Measurements from ENCODE around the gene ZP1. TPM values are rescaled to one million over a fixed set of nuclear protein-coding genes. Genes with fewer than 3 reads are reported as not detected.

ZP1 gene
- total RNA-seq, 1 experiment from 2014 or later = not detected

DNA sequence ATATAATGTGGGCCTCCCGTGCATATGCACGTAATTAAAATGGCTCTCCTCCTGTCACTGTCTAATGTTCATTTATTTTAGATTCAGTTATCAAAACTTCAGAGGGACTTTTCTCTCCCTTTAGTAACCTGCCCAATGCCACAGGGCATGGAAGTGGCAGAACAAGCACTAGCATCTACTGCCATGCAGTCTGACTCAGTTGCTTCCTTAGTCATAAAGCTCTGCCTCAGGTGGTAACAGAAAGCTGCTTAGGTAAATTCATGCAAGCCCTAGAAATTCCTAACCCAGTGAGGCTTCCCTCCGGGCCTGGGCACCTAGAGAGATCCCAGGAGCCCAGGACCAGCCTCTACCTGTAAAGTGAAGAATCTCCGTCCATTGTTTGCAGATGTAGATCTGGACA, 30.2 kb downstream of the ZP1 start:
- Histone ChIP-seq H3K36me3 (ENCODE audit: control insufficient read depth, insufficient read depth, low read length) (peaks cover 8% of the 10 kb centered on the region), H3K27me3 (replicated peaks; ENCODE audit: control insufficient read depth, insufficient read depth, low read length) (no peaks in the 10 kb centered on the region), H3K4me3 (ENCODE audit: low read depth, low read length) (no peak overlapping the region), H3K4me1 (no peaks in the 10 kb centered on the region), H3K9me3 (no peaks in the 10 kb centered on the region)
- Mint-ChIP-seq H3K4me3 (ENCODE audit: unreplicated experiment) (no peak overlapping the region), H3K4me1 (ENCODE audit: low read depth, unreplicated experiment) (no peaks in the 10 kb centered on the region), H3K9me3 (ENCODE audit: unreplicated experiment) (no peaks in the 10 kb centered on the region), H3K27me3 (ENCODE audit: insufficient read depth, unreplicated experiment) (no peaks in the 10 kb centered on the region), H3K36me3 (ENCODE audit: insufficient read depth, unreplicated experiment) (peaks cover 85% of the 10 kb centered on the region), H3K27ac (ENCODE audit: unreplicated experiment) (no peak overlapping the region)
- intact Hi-C loops (cut with micrococcal nuclease; ENCODE audit: unreplicated experiment) = no loop called here
- POLR2A ChIA-PET = no interaction called here
- CTCF ChIA-PET = no interaction called here
- DNase-seq = no peak
- TF ChIP-seq, protein P1, sequence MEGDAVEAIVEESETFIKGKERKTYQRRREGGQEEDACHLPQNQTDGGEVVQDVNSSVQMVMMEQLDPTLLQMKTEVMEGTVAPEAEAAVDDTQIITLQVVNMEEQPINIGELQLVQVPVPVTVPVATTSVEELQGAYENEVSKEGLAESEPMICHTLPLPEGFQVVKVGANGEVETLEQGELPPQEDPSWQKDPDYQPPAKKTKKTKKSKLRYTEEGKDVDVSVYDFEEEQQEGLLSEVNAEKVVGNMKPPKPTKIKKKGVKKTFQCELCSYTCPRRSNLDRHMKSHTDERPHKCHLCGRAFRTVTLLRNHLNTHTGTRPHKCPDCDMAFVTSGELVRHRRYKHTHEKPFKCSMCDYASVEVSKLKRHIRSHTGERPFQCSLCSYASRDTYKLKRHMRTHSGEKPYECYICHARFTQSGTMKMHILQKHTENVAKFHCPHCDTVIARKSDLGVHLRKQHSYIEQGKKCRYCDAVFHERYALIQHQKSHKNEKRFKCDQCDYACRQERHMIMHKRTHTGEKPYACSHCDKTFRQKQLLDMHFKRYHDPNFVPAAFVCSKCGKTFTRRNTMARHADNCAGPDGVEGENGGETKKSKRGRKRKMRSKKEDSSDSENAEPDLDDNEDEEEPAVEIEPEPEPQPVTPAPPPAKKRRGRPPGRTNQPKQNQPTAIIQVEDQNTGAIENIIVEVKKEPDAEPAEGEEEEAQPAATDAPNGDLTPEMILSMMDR (IDR thresholded peaks at IDR 0.05; ENCODE audit: insufficient read depth in 1 of 2, low read depth in 1 of 2, low read length in 1 of 2, severe bottlenecking in 1 of 2, unreplicated experiment in 1 of 2) = no peak
- BruUV-seq (replicated peaks) = no TSS peak

DNA sequence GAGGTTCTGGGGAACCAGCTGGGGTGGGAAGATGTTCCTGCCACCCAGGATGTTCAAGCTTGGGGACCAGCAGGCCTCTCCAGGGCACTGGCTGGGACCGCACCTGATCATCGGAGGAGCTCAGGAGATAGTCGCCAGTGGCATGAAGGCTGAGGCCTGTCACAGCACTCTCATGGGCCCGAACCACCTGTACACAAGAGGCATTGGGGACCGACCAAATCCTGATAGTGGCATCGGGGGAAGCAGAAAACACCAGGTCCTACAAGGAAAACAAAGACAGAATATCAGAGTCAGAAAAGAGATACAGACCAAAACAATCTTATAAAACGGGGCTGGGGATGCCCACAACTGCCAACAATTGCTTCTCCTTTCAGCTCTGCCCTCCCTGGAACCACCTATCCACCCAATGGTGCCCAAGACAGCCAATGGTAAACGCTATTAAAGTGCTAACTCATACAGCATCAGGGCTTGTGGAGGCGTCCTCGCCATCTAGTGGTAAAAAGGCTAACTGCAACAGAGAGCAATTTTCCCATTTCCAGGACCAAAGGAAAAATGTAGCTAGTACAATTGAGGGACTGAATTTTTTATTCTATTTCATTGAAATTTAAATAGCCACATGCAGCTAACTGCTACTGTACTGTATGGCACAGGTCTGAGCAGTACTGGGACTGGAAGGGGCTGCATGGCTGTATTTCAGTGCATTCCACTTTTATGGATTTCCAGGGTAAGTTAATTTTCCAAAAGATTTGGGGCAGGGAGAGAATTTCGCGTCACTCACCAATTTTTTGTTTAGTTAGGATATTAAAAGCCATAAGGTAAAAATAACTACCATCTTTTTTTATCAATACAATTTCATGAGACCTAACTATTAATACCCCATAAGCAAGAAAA, 31.9 kb downstream of the ZP1 start:
- CTCF ChIA-PET = interaction anchor here (0.5 to 2.6 kb wide), 16 partner anchors 9 to 276 kb away, joined by 3 to 29 read pairs (median 4); partner anchors contain the start of gene TMEM109
- Mint-ChIP-seq H3K27me3 (ENCODE audit: insufficient read depth, unreplicated experiment) (no peaks in the 10 kb centered on the region), H3K4me3 (ENCODE audit: unreplicated experiment) (no peak overlapping the region), H3K36me3 (ENCODE audit: insufficient read depth, unreplicated experiment) (peaks cover 74% of the 10 kb centered on the region), H3K4me1 (ENCODE audit: low read depth, unreplicated experiment) (no peaks in the 10 kb centered on the region), H3K9me3 (ENCODE audit: unreplicated experiment) (no peaks in the 10 kb centered on the region), H3K27ac (ENCODE audit: unreplicated experiment) (no peak overlapping the region)
- no peak overlapping the region for H3K4me3 ChIP-seq (ENCODE audit: low read depth, low read length)
- DNase-seq = peak in 1 of 2 experiments; percentile 71
- POLR2A ChIA-PET = interaction anchor here (0.6 to 1.4 kb wide), 2 partner anchors 9 to 14 kb away, joined by 3 read pairs; partner anchors contain the start of gene TMEM109
- no peaks in the 10 kb centered on the region for H3K27me3 ChIP-seq (replicated peaks; ENCODE audit: control insufficient read depth, insufficient read depth, low read length)
- no peaks in the 10 kb centered on the region for H3K9me3 ChIP-seq
- intact Hi-C loops (cut with micrococcal nuclease; ENCODE audit: unreplicated experiment) = loop anchor here (1.0 kb wide), 2 partner anchors 68 to 124 kb away; no protein-coding TSS in a partner anchor
- TF ChIP-seq, protein P1 (IDR thresholded peaks at IDR 0.05; ENCODE audit: insufficient read depth in 1 of 2, low read depth in 1 of 2, low read length in 1 of 2, severe bottlenecking in 1 of 2, unreplicated experiment in 1 of 2) = peak; percentile 92 to 95
- BruUV-seq (replicated peaks) = no TSS peak
- no peaks in the 10 kb centered on the region for H3K4me1 ChIP-seq
- H3K36me3 ChIP-seq (ENCODE audit: control insufficient read depth, insufficient read depth, low read length) = peaks cover 10% of the 10 kb centered on the region

DNA sequence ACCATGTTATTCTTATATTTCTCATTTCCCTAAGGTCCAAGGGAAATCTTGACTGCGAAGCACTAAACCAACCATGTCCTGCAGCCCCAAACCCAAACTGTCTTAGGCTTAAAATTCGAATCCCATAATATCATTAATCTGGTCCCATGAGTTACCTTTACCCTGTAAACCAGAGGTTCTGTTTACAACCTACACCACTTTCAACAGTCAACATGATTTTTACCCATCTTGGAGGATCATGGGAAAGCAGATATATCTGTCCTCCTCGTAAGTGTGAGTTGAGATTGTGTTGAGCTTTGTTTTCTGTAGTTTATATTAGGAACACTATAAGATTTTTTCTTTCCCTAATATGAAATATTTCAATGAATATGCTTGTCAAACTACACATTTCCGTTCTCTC, 32.6 kb downstream of the ZP1 start:
- no peaks in the 10 kb centered on the region for H3K9me3 ChIP-seq
- Mint-ChIP-seq H3K36me3 (ENCODE audit: insufficient read depth, unreplicated experiment) (peaks cover 71% of the 10 kb centered on the region), H3K9me3 (ENCODE audit: unreplicated experiment) (no peaks in the 10 kb centered on the region), H3K4me3 (ENCODE audit: unreplicated experiment) (no peak overlapping the region), H3K27me3 (ENCODE audit: insufficient read depth, unreplicated experiment) (no peaks in the 10 kb centered on the region), H3K27ac (ENCODE audit: unreplicated experiment) (no peak overlapping the region), H3K4me1 (ENCODE audit: low read depth, unreplicated experiment) (no peaks in the 10 kb centered on the region)
- peaks cover 10% of the 10 kb centered on the region for H3K36me3 ChIP-seq (ENCODE audit: control insufficient read depth, insufficient read depth, low read length)
- no peak for DNase-seq
- ChIA-PET CTCF (interaction anchor here (0.6 to 2.6 kb wide), 15 partner anchors 9 to 275 kb away, joined by 3 to 29 read pairs (median 5); partner anchors contain the start of gene TMEM109), POLR2A (interaction anchor here (0.6 to 1.4 kb wide), 2 partner anchors 9 to 14 kb away, joined by 3 read pairs; partner anchors contain the start of gene TMEM109)
- intact Hi-C loops (cut with micrococcal nuclease; ENCODE audit: unreplicated experiment) = loop anchor here (1.0 kb wide), 2 partner anchors 69 to 125 kb away; no protein-coding TSS in a partner anchor
- no TSS peak for BruUV-seq (replicated peaks)
- H3K4me3 ChIP-seq (ENCODE audit: low read depth, low read length) = no peak overlapping the region
- H3K4me1 ChIP-seq = no peaks in the 10 kb centered on the region; the same call in 1 of the 2 replicates
- H3K27me3 ChIP-seq (replicated peaks; ENCODE audit: control insufficient read depth, insufficient read depth, low read length) = no peaks in the 10 kb centered on the region
- TF ChIP-seq, protein P1 (IDR thresholded peaks at IDR 0.05; ENCODE audit: insufficient read depth in 1 of 2, low read depth in 1 of 2, low read length in 1 of 2, severe bottlenecking in 1 of 2, unreplicated experiment in 1 of 2) = no peak
